Rectal smooth muscle tissue (tissue), 1 donor: Measurements from ENCODE around the gene PPP2CA.
"Not testable (repeated sequence)": the region's sequence is repeated elsewhere in the genome, so short reads cannot be mapped to it uniquely, and the experiment has no call there.

Source experiments
- H3K27ac ChIP-seq: one replicate; pipeline ENCODE4 v1.7.0; 2013; ENCODE audit warnings: low read depth, low read length, inconsistent platforms
- H3K27me3 ChIP-seq: one replicate; pipeline ENCODE4 v1.7.0; 2013; ENCODE audit warnings: low read length; ENCODE audit not compliant: control insufficient read depth, insufficient read depth
- H3K36me3 ChIP-seq: one replicate; pipeline ENCODE4 v1.7.0; 2013; ENCODE audit warnings: low read length; ENCODE audit not compliant: control insufficient read depth, insufficient read depth
- H3K4me1 ChIP-seq: one replicate; pipeline ENCODE4 v1.7.0; 2013; ENCODE audit warnings: low read length; ENCODE audit not compliant: control insufficient read depth, insufficient read depth
- H3K4me3 ChIP-seq: one replicate; pipeline ENCODE4 v1.7.0; 2013; ENCODE audit warnings: low read length
- H3K9ac ChIP-seq: one replicate; pipeline ENCODE4 v1.7.0; 2013; ENCODE audit warnings: low read length

Gene PPP2CA

GRCh38 chr5:134176511-134177368 is 49.1 kb downstream of the PPP2CA start, which contains the start of gene SKP1:
Gene SKP1 (minus strand): TSS chr5:134176950. CDS start chr5:134174022, 2,928 bp downstream.
- H3K27ac ChIP-seq: peak within 1 kb of the TSS; percentile 100
- peaks cover 2% of the 10 kb centered on the region for H3K36me3 ChIP-seq
- H3K4me1 ChIP-seq: peaks cover 16% of the 10 kb centered on the region

GRCh38 chr5:134175921-134176510 is 49.9 kb downstream of the PPP2CA start:
- H3K36me3 ChIP-seq: peaks cover 2% of the 10 kb centered on the region
- H3K27ac ChIP-seq: peak overlapping the region; percentile 100
- no peaks in the 10 kb centered on the region for H3K27me3 ChIP-seq
- peak overlapping the region; percentile 97 for H3K9ac ChIP-seq
- peak overlapping the region; percentile 89 for H3K4me3 ChIP-seq
- H3K4me1 ChIP-seq: peaks cover 16% of the 10 kb centered on the region

More at GRCh38 chr5:134176511-134177368, 49.1 kb downstream of the PPP2CA start, which contains the start of gene SKP1:
- peak within 1 kb of the TSS; percentile 89 for H3K4me3 ChIP-seq
- peak within 1 kb of the TSS; percentile 97 for H3K9ac ChIP-seq
- H3K27me3 ChIP-seq: no peaks in the 10 kb centered on the region

- H3K27ac ChIP-seq: peak overlapping the region; percentile 100
- H3K4me1 ChIP-seq: peaks cover 16% of the 10 kb centered on the region
- H3K4me3 ChIP-seq: peak overlapping the region; percentile 89
- H3K9ac ChIP-seq: no peak overlapping the region
- no peaks in the 10 kb centered on the region for H3K27me3 ChIP-seq
- H3K36me3 ChIP-seq: peaks cover 8% of the 10 kb centered on the region
These were observed 50.7 kb downstream of the PPP2CA start for GRCh38 chr5:134174841-134175839.

- Histone ChIP-seq H3K4me1 (peaks cover 13% of the 10 kb centered on the region), H3K4me3 (no peak overlapping the region), H3K27me3 (no peaks in the 10 kb centered on the region), H3K9ac (no peak overlapping the region), H3K27ac (no peak overlapping the region), H3K36me3 (peaks cover 9% of the 10 kb centered on the region)
These were observed 53.9 kb downstream of the PPP2CA start for GRCh38 chr5:134171972-134172371.

- Histone ChIP-seq H3K27me3 (no peaks in the 10 kb centered on the region), H3K9ac (no peak overlapping the region), H3K4me1 (no peaks in the 10 kb centered on the region), H3K27ac (no peak overlapping the region), H3K36me3 (peaks cover 32% of the 10 kb centered on the region), H3K4me3 (no peak overlapping the region)
These were observed 63.3 kb downstream of the PPP2CA start for GRCh38 chr5:134162592-134162991.

GRCh38 chr5:134161513-134162395 is 64.1 kb downstream of the PPP2CA start:
- H3K9ac ChIP-seq: no peak overlapping the region
- no peaks in the 10 kb centered on the region for H3K27me3 ChIP-seq
- H3K4me3 ChIP-seq: no peak overlapping the region
- H3K36me3 ChIP-seq: peaks cover 32% of the 10 kb centered on the region
- no peaks in the 10 kb centered on the region for H3K4me1 ChIP-seq
- no peak overlapping the region for H3K27ac ChIP-seq

- Histone ChIP-seq H3K36me3 (peaks cover 36% of the 10 kb centered on the region), H3K4me1 (no peaks in the 10 kb centered on the region), H3K4me3 (no peak overlapping the region), H3K27me3 (no peaks in the 10 kb centered on the region), H3K9ac (no peak overlapping the region), H3K27ac (no peak overlapping the region)
These were observed 72.2 kb downstream of the PPP2CA start for GRCh38 chr5:134153657-134154056.

- H3K36me3 ChIP-seq: peaks cover 33% of the 10 kb centered on the region
- H3K27ac ChIP-seq: no peak overlapping the region
These were observed 72.6 kb downstream of the PPP2CA start for GRCh38 chr5:134153241-134153640.

GRCh38 chr5:134152173-134152832 is 73.6 kb downstream of the PPP2CA start:
- H3K9ac ChIP-seq, H3K27me3 ChIP-seq, H3K27ac ChIP-seq, H3K4me3 ChIP-seq, H3K4me1 ChIP-seq: not testable (repeated sequence)
- peaks cover 28% of the 10 kb centered on the region for H3K36me3 ChIP-seq

More at GRCh38 chr5:134153241-134153640, 72.6 kb downstream of the PPP2CA start:
- no peak overlapping the region for H3K4me3 ChIP-seq
- no peaks in the 10 kb centered on the region for H3K27me3 ChIP-seq
- no peaks in the 10 kb centered on the region for H3K4me1 ChIP-seq
- no peak overlapping the region for H3K9ac ChIP-seq

GRCh38 chr5:134151723-134152122 is 74.2 kb downstream of the PPP2CA start:
- H3K27me3 ChIP-seq: no peaks in the 10 kb centered on the region
- peaks cover 28% of the 10 kb centered on the region for H3K36me3 ChIP-seq
- no peak overlapping the region for H3K9ac ChIP-seq
- no peak overlapping the region for H3K27ac ChIP-seq
- H3K4me3 ChIP-seq: no peak overlapping the region
- H3K4me1 ChIP-seq: no peaks in the 10 kb centered on the region
